Tibial nerve (tissue), 4 donors: ENCODE data around the gene LCN1. TPM values are rescaled to one million over a fixed set of nuclear protein-coding genes. Genes with fewer than 3 reads are reported as not detected.

Source experiments
- DNase-seq, 2 donors: peaks; one replicate each; pipeline ENCODE4 v3.0.0-alpha.2; 2019; ENCODE audit warnings: low spot score in 2 of 2
- H3K27ac ChIP-seq, 4 donors: fragments of 200-600 bp; sonication (generic) in 3 of 4; one replicate each; pipeline ENCODE4 v1.5.1; 2017 to 2019; ENCODE audit warnings: mild to moderate bottlenecking in 1 of 4
- H3K27me3 ChIP-seq, 2 donors: fragments of 200-600 bp; sonication (generic) in 1 of 2; one replicate each; pipeline versions ENCODE4 v1.5.1 to v1.6.0; 2017 to 2019
- H3K36me3 ChIP-seq, 3 donors: fragments of 200-600 bp; sonication (generic); one replicate each; pipeline ENCODE4 v1.5.1; 2018 to 2019
- H3K4me1 ChIP-seq, 4 donors: fragments of 200-600 bp; sonication (generic) in 3 of 4; one replicate each; pipeline ENCODE4 v1.5.1; 2017 to 2019
- H3K4me3 ChIP-seq, 4 donors: fragments of 200-600 bp; sonication (generic) in 3 of 4; one replicate each; pipeline ENCODE4 v1.5.1; 2017 to 2019; ENCODE audit warnings: mild to moderate bottlenecking in 1 of 4, moderate library complexity in 1 of 4
- H3K9me3 ChIP-seq, 4 donors: fragments of 200-600 bp; sonication (generic) in 3 of 4; one replicate each; pipeline ENCODE4 v1.5.1; 2017 to 2019
- EP300 ChIP-seq, 2 donors: sonication (generic); formaldehyde crosslinking; IDR thresholded peaks; one replicate each; pipeline ENCODE4 v1.6.1; 2017; ENCODE audit warnings: antibody characterized with exemption in 2 of 2, mild to moderate bottlenecking in 1 of 2
- POLR2A ChIP-seq, 2 donors: fragments of 450-650 bp; IDR thresholded peaks; one replicate each; pipeline ENCODE4 v1.6.1; 2017; ENCODE audit warnings: antibody characterized with exemption in 2 of 2, mild to moderate bottlenecking in 2 of 2, moderate library complexity in 2 of 2
- WGBS, 2 donors: methylation state at CpG; one replicate each; pipeline ENCODE4 v1.1.5; 2018; 5-methylcytosine and 5-hydroxymethylcytosine counted together
- total RNA-seq, 4 donors: library from RNA; depleted of rRNA; stranded (reverse); fragments of >200 nt; gene quantifications; one replicate each; pipeline ENCODE4 v1.1.0, GENCODE V29; 2016
- TF ChIP-seq, protein P1 (sequence below), 5 experiments: fragments of 200-600 bp in 3 of 5; fragments of 450-650 bp in 2 of 5; sonication (generic) in 3 of 5; IDR thresholded peaks; one replicate each; pipeline ENCODE4 v1.5.1; 2016 to 2019; ENCODE audit warnings: antibody characterized with exemption in 5 of 5, mild to moderate bottlenecking in 3 of 5, moderate library complexity in 2 of 5

The LCN1 gene
- total RNA-seq, 4 donors from 2014 or later, result not detected

DNA sequence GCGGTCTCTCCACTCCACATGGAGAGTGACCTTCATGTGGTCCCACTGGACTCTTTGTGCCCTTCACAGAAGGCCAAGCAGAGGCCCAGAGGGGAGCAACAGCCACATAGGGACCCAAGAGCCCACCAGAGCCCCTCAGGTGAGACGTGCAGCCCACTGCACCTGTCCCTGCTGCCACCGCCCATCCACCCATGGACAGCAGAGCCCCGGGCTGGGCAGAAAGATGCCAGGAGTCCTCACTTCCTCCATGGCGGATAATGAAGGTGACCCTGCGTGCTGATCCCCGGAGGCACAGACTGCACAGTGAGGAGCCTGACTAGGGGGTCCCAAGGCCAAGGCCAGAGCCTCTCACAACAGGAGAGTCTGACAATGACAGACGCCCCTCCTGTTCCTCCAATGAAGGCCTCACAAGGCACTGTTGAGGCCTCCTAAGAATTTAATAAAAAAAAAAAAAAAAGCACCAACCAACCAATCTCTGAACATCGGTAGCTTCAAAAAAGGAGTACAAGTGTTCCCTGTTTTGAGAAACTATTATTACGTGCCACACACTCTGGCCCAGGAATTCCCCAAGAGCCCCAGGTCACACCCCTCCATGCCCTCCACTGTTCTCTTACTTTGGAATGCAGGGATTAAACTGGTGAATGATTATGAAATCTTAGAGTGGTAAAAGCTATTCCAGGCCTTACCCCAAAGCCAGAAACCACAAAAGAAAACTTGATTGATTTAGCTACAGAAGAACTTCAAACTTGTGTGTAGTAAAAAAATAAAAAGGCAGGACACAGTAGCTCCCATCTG, 44.5 kb upstream of the LCN1 start:
- Histone ChIP-seq H3K9me3 (no peaks in the 10 kb centered on the region), H3K27me3 (no peaks in the 10 kb centered on the region), H3K4me3 (no peak overlapping the region), H3K36me3 (no peaks in the 10 kb centered on the region), H3K4me1 (peaks cover 0 to 28% (median 7%) of the 10 kb centered on the region in 4 donors), H3K27ac (no peak overlapping the region)
- WGBS, 2 donors, result 79 to 83% methylated on average over 10 of the region's 10 CpGs
- TF ChIP-seq, protein P1, sequence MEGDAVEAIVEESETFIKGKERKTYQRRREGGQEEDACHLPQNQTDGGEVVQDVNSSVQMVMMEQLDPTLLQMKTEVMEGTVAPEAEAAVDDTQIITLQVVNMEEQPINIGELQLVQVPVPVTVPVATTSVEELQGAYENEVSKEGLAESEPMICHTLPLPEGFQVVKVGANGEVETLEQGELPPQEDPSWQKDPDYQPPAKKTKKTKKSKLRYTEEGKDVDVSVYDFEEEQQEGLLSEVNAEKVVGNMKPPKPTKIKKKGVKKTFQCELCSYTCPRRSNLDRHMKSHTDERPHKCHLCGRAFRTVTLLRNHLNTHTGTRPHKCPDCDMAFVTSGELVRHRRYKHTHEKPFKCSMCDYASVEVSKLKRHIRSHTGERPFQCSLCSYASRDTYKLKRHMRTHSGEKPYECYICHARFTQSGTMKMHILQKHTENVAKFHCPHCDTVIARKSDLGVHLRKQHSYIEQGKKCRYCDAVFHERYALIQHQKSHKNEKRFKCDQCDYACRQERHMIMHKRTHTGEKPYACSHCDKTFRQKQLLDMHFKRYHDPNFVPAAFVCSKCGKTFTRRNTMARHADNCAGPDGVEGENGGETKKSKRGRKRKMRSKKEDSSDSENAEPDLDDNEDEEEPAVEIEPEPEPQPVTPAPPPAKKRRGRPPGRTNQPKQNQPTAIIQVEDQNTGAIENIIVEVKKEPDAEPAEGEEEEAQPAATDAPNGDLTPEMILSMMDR (IDR thresholded peaks at IDR 0.05), result no peak
- no peak for TF ChIP-seq POLR2A (IDR thresholded peaks at IDR 0.05)
- TF ChIP-seq EP300 (IDR thresholded peaks at IDR 0.05), result no peak
- no peak for DNase-seq

DNA sequence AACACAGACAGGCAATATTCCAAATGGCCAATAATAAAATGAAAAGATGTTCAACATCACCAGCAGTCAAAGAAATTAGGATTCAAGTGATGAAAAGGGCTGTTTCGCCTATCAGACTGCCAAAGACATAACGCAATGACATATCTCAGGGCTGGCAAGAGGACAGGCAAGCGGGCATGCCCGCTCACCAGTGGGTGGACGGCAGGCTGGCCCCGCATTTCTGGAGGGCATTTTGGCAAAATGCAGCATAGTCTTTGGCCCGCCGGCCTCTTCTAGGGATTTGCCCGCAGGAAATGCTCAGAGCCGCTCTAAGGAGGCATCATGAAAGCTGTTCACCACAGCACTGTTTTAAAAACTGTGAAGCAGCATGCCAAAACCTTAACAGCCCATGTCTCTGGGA, 43.0 kb upstream of the LCN1 start:
- DNase-seq, result no peak
- Histone ChIP-seq H3K4me3 (no peak overlapping the region), H3K4me1 (peaks cover 0 to 30% (median 7%) of the 10 kb centered on the region in 4 donors), H3K27me3 (no peaks in the 10 kb centered on the region), H3K9me3 (no peaks in the 10 kb centered on the region), H3K27ac (peak overlapping the region in 1 of 4 donors; percentile 70), H3K36me3 (peaks cover 0 to 2% (median 0%) of the 10 kb centered on the region in 3 donors)
- 58 to 71% methylated on average over 10 of the region's 10 CpGs for WGBS, 2 donors
- TF ChIP-seq, protein P1 (IDR thresholded peaks at IDR 0.05), result no peak
- TF ChIP-seq EP300 (IDR thresholded peaks at IDR 0.05), result no peak
- no peak for TF ChIP-seq POLR2A (IDR thresholded peaks at IDR 0.05)

DNA sequence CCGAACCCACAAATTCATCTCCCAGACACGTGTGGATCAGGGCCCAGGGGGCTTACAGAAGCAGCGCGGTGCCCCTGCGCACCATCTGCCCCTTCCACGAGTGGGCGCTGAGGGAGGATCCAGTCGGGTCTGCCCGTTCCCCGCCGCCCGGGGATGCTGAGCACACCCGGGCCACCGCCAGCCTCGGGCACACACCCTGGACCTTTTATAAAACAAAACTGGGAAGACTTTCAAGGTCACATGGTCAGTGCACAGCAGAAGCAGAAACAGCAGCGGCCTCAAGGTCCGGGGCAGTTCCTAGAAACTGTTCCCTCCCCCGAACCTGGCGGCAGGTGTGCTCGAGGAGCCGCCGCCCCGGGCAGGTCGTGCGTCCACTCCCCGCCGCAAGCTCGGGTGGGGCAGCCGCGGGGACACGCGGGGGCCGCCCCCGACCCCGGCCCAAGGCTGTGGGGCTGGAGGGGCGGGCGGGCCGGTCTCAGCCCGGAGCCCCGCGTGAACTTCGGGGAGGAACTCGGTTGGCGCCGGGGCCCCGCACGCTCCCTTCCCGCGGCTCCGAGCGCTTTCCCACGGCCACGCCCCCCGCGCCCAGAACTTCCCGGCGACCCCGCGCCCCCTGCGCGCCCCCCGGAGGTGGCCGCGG, 42.3 kb upstream of the LCN1 start:
- no peaks in the 10 kb centered on the region for H3K9me3 ChIP-seq
- H3K4me1 ChIP-seq, result peaks cover 0 to 30% (median 7%) of the 10 kb centered on the region in 4 donors
- H3K27ac ChIP-seq, result peak overlapping the region in 3 of 4 donors; percentile 70 to 84 (median 71)
- 2 to 6% methylated on average over 20 to 23 of the region's 64 CpGs for WGBS, 2 donors
- peaks cover 0 to 9% (median 0%) of the 10 kb centered on the region in 3 donors for H3K36me3 ChIP-seq
- DNase-seq, result peak in 1 of 2 donors; percentile 29
- TF ChIP-seq EP300 (IDR thresholded peaks at IDR 0.05) (peak in 1 of 2 donors; percentile 25), POLR2A (IDR thresholded peaks at IDR 0.05) (no peak)
- peak overlapping the region; percentile 33 to 89 (median 56) for H3K4me3 ChIP-seq
- H3K27me3 ChIP-seq, result no peaks in the 10 kb centered on the region

DNA sequence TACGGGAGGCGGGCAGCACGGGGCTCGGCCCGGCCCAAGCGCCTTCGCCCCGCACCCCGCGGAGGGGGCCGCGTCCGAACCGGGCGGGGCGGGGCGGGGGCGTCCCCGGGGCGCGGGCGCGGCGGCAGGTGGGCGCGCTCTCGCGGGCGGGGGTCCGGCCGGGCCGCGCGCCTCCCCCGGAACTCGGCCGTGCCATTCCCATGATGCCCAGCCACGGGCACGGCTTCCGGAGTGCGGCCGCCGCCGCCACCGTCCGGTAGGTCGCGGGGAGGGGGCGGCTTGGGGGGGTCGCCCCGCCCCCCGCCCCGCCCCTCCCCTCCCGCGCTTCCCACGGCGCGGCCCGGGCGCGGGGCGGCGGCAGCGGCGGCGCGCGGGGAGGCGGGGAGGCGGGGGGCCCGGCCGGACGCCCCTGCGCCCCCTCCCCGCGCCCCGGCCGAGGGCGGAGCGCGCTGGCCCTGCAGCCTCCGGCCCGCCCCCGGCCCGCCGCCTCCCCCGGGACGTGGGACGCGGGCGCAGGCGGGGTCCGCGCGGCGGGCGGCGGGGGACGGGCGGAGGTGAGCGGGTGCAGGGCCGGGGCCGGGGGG, 41.7 kb upstream of the LCN1 start, which contains the start of gene PPP1R26:
Gene PPP1R26 (plus strand): TSS at position 314 of the 584 bp plus-strand sequence. CDS start 4,729 bp downstream, outside the sequence.
- no peaks in the 10 kb centered on the region for H3K27me3 ChIP-seq
- no peak for DNase-seq
- 0% methylated on average over 4 to 14 of the region's 103 CpGs for WGBS, 2 donors
- peaks cover 0 to 30% (median 7%) of the 10 kb centered on the region in 4 donors for H3K4me1 ChIP-seq
- TF ChIP-seq EP300 (IDR thresholded peaks at IDR 0.05) (no peak), POLR2A (IDR thresholded peaks at IDR 0.05) (no peak)
- TF ChIP-seq, protein P1 (IDR thresholded peaks at IDR 0.05), result no peak
- H3K27ac ChIP-seq, result peak within 1 kb of the TSS in 3 of 4 donors; percentile 70 to 84 (median 71)
- peaks cover 0 to 15% (median 0%) of the 10 kb centered on the region in 3 donors for H3K36me3 ChIP-seq
- peak within 1 kb of the TSS; percentile 54 to 89 (median 75) for H3K4me3 ChIP-seq
- H3K9me3 ChIP-seq, result no peaks in the 10 kb centered on the region

DNA sequence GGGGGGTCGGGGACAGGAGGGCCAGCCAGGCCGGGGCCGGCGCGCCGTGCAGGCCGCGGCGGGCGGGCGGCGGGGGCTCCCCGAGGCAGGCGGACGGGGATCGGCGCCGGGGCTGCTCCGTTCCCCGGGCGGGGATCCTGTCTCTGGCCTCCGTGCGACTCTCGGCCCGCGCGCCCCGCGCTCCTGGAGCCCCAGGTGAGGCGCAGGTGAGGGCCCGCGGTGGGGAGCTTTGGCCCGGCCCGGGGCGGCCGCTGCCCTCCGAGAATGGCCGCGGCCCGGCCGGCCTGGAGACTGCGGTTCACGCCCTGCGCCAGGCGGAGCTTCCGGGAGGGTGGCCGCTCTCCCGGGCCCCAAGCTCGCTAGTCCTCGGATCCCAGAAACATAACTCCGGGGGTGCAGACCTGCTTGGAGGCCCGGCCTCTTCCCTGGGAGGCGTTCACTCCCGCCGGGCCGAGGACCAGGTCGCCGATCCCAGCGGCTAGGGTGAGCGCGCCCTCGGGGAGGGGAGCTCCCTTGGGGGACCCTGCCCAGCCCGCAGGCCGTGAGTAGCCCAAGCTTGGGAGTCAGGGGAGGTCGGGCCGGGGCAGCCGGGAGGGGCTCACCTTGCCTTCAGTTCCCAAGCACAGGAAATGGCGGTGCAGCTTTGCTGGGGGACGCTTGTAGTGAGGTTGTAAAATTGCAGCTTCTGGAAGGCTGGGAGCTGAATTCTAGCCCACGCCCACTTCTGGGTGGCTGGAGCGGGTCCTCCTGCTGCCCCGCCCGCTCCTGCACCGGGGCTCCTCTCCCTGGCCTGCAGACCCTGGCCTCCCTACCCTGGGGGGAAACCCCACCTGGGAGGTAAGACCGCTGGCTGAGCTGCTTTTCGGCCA, 40.9 kb upstream of the LCN1 start:
- Histone ChIP-seq H3K9me3 (no peaks in the 10 kb centered on the region), H3K4me1 (peaks cover 0 to 30% (median 7%) of the 10 kb centered on the region in 4 donors), H3K4me3 (peak overlapping the region; percentile 51 to 89 (median 75)), H3K27me3 (no peaks in the 10 kb centered on the region), H3K36me3 (peaks cover 0 to 23% (median 0%) of the 10 kb centered on the region in 3 donors), H3K27ac (peak overlapping the region in 2 of 4 donors; percentile 65 to 74)
- 2 to 6% methylated on average over 16 to 17 of the region's 76 CpGs for WGBS, 2 donors
- TF ChIP-seq POLR2A (IDR thresholded peaks at IDR 0.05) (no peak), EP300 (IDR thresholded peaks at IDR 0.05) (no peak)
- TF ChIP-seq, protein P1 (IDR thresholded peaks at IDR 0.05), result no peak
- DNase-seq, result no peak
